Trophoblast cell (in vitro differentiated cells and primary cell): ENCODE measurements around the gene FAM83G.

Experiments
- DNase-seq, 2 donors: peaks; one replicate each; pipeline ENCODE4 v3.0.0-alpha.2; 2016
- H2AFZ ChIP-seq: 2 replicates; pipeline ENCODE4 v1.6.1; 2013; ENCODE audit warnings: low read length, moderate library complexity, mild to moderate bottlenecking; ENCODE audit not compliant: insufficient read depth, poor library complexity
- H2AK5ac ChIP-seq: 2 replicates; pipeline ENCODE4 v1.6.1; 2013; ENCODE audit warnings: mild to moderate bottlenecking, low read length
- H2BK120ac ChIP-seq: 2 replicates; pipeline ENCODE4 v1.6.1; 2013; ENCODE audit warnings: low read length, mild to moderate bottlenecking, moderate library complexity; ENCODE audit not compliant: insufficient read depth, poor library complexity
- H2BK12ac ChIP-seq: 2 replicates; pipeline ENCODE4 v1.6.1; 2013; ENCODE audit warnings: mild to moderate bottlenecking, low read length, moderate library complexity
- H2BK5ac ChIP-seq: 2 replicates; pipeline ENCODE4 v1.6.1; 2013; ENCODE audit warnings: low read length, low read depth, moderate library complexity, mild to moderate bottlenecking; ENCODE audit not compliant: poor library complexity
- H3K14ac ChIP-seq: 2 replicates; pipeline ENCODE4 v1.6.1; 2013; ENCODE audit warnings: mild to moderate bottlenecking, low read length
- H3K18ac ChIP-seq: 2 replicates; pipeline ENCODE4 v1.6.1; 2013; ENCODE audit warnings: mild to moderate bottlenecking, low read length
- H3K23ac ChIP-seq: 2 replicates; pipeline ENCODE4 v1.6.1; 2013; ENCODE audit warnings: low read length
- H3K27ac ChIP-seq: 2 replicates; pipeline ENCODE4 v1.5.1; 2013; ENCODE audit warnings: low read depth, mild to moderate bottlenecking, inconsistent platforms, low read length, moderate library complexity
- H3K27me3 ChIP-seq: 2 replicates; pipeline ENCODE4 v1.6.1; 2013; ENCODE audit warnings: inconsistent platforms, mild to moderate bottlenecking, low read length, moderate library complexity; ENCODE audit not compliant: insufficient read depth
- H3K36me3 ChIP-seq, 2 experiments: 1 replicate in 1 of 2; 2 replicates in 1 of 2; pipeline ENCODE4 v1.6.1; 2013; ENCODE audit warnings: low read length in 2 of 2, mild to moderate bottlenecking in 2 of 2, moderate library complexity in 1 of 2; ENCODE audit not compliant: insufficient read depth in 2 of 2, control insufficient read depth in 1 of 2
- H3K4ac ChIP-seq: 2 replicates; pipeline ENCODE4 v1.6.1; 2013; ENCODE audit warnings: low read depth, mild to moderate bottlenecking, low read length, moderate library complexity
- H3K4me1 ChIP-seq, 2 experiments: 1 replicate in 1 of 2; 2 replicates in 1 of 2; pipeline ENCODE4 v1.6.1; 2013; ENCODE audit warnings: low read length in 2 of 2, mild to moderate bottlenecking in 2 of 2, moderate library complexity in 1 of 2; ENCODE audit not compliant: insufficient read depth in 2 of 2, control insufficient read depth in 1 of 2
- H3K4me2 ChIP-seq: 2 replicates; pipeline ENCODE4 v1.6.1; 2013; ENCODE audit warnings: inconsistent platforms, mild to moderate bottlenecking, low read length, moderate library complexity
- H3K4me3 ChIP-seq: 2 replicates; pipeline ENCODE4 v1.5.1; 2013; ENCODE audit warnings: mild to moderate bottlenecking, low read depth, low read length, inconsistent platforms
- H3K79me1 ChIP-seq: one replicate; pipeline ENCODE4 v1.6.1; 2013; ENCODE audit warnings: low read length
- H3K79me2 ChIP-seq: 2 replicates; pipeline ENCODE4 v1.6.1; 2013; ENCODE audit warnings: low read length, mild to moderate bottlenecking; ENCODE audit not compliant: control insufficient read depth, insufficient read depth, poor library complexity
- H3K9ac ChIP-seq: 2 replicates; pipeline ENCODE4 v1.6.1; 2013; ENCODE audit warnings: mild to moderate bottlenecking, low read length
- H3K9me3 ChIP-seq: 2 replicates; pipeline ENCODE4 v1.6.1; 2013; ENCODE audit warnings: low read depth, mild to moderate bottlenecking, control low read depth, inconsistent platforms, low read length; ENCODE audit not compliant: insufficient read depth
- H4K12ac ChIP-seq: 2 replicates; pipeline ENCODE4 v1.6.1; 2013; ENCODE audit warnings: low read depth, mild to moderate bottlenecking, low read length, moderate library complexity
- H4K8ac ChIP-seq: 2 replicates; pipeline ENCODE4 v1.6.1; 2013; ENCODE audit warnings: low read depth, mild to moderate bottlenecking, low read length, moderate library complexity
- H4K91ac ChIP-seq: one replicate; pipeline ENCODE4 v1.6.1; 2013; ENCODE audit warnings: low read depth, mild to moderate bottlenecking, low read length, moderate library complexity
- WGBS: extraction: QIAGEN DNeasy Blood & Tissue Kit; methylation state at CpG from one replicate; pipeline ENCODE4 v1.1.7; 2013; ENCODE audit warnings: missing lambda C conversion rate; ENCODE audit not compliant: insufficient read length, insufficient coverage; ENCODE audit errors: extremely low coverage; 5-methylcytosine and 5-hydroxymethylcytosine counted together

Gene FAM83G

GRCh38 chr17:19017401-19017800 lies 12.8 kb upstream of the FAM83G start:
- Histone ChIP-seq H4K8ac (no peak overlapping the region), H3K27me3 (no peaks in the 10 kb centered on the region), H3K9me3 (no peaks in the 10 kb centered on the region), H2BK5ac (no peak overlapping the region), H2BK120ac (no peak overlapping the region), H4K12ac (no peak overlapping the region), H3K4me3 (no peak overlapping the region), H3K4ac (no peak overlapping the region), H3K14ac (no peak overlapping the region), H3K18ac (no peak overlapping the region), H2AFZ (no peak overlapping the region), H3K79me2 (no peaks in the 10 kb centered on the region), H4K91ac (no peak overlapping the region), H3K79me1 (no peaks in the 10 kb centered on the region), H2BK12ac (no peak overlapping the region), H2AK5ac (no peak overlapping the region), H3K36me3 (no peaks in the 10 kb centered on the region), H3K4me1 (peaks cover 0 to 2% of the 10 kb centered on the region in 2 experiments), H3K4me2 (no peak overlapping the region), H3K23ac (no peak overlapping the region), H3K9ac (no peak overlapping the region), H3K27ac (no peak overlapping the region)
- DNase-seq: no peak
- no CpG with 5 or more reads among the region's 12 CpGs for WGBS

- H2BK120ac ChIP-seq: no peak overlapping the region
- H3K27me3 ChIP-seq: no peaks in the 10 kb centered on the region
- peaks cover 0 to 2% of the 10 kb centered on the region in 2 experiments for H3K4me1 ChIP-seq
- no peak overlapping the region for H3K23ac ChIP-seq
- no peak overlapping the region for H3K4me2 ChIP-seq
- H2BK5ac ChIP-seq: no peak overlapping the region
- no CpG with 5 or more reads among the region's 7 CpGs for WGBS
- no peak for DNase-seq
- no peak overlapping the region for H4K8ac ChIP-seq
- no peak overlapping the region for H3K27ac ChIP-seq
- H2AK5ac ChIP-seq: no peak overlapping the region
- no peak overlapping the region for H3K18ac ChIP-seq
- no peak overlapping the region for H3K14ac ChIP-seq
- H3K4ac ChIP-seq: no peak overlapping the region
- H3K79me2 ChIP-seq: no peaks in the 10 kb centered on the region
- H3K9ac ChIP-seq: no peak overlapping the region
- H2AFZ ChIP-seq: no peak overlapping the region
- H4K12ac ChIP-seq: no peak overlapping the region
- no peak overlapping the region for H4K91ac ChIP-seq
- H3K4me3 ChIP-seq: no peak overlapping the region
- no peaks in the 10 kb centered on the region for H3K79me1 ChIP-seq
- no peaks in the 10 kb centered on the region for H3K9me3 ChIP-seq
- H2BK12ac ChIP-seq: no peak overlapping the region
- H3K36me3 ChIP-seq: no peaks in the 10 kb centered on the region
Observed at GRCh38 chr17:19016881-19017280, 12.3 kb upstream of the FAM83G start.

GRCh38 chr17:19016297-19016696 lies 11.7 kb upstream of the FAM83G start:
- Histone ChIP-seq H3K79me1 (peaks cover 2% of the 10 kb centered on the region), H3K79me2 (no peaks in the 10 kb centered on the region), H3K4me1 (peaks cover 2 to 4% of the 10 kb centered on the region in 2 experiments), H2AFZ (no peak overlapping the region), H4K91ac (no peak overlapping the region), H3K14ac (no peak overlapping the region), H3K4ac (no peak overlapping the region), H3K27ac (no peak overlapping the region), H2BK12ac (no peak overlapping the region), H3K18ac (no peak overlapping the region), H3K9me3 (no peaks in the 10 kb centered on the region), H2BK120ac (no peak overlapping the region), H4K12ac (no peak overlapping the region), H3K23ac (no peak overlapping the region), H3K9ac (no peak overlapping the region), H2BK5ac (no peak overlapping the region), H3K4me3 (no peak overlapping the region), H4K8ac (no peak overlapping the region), H3K36me3 (no peaks in the 10 kb centered on the region), H3K27me3 (no peaks in the 10 kb centered on the region), H3K4me2 (no peak overlapping the region), H2AK5ac (no peak overlapping the region)
- DNase-seq: no peak
- WGBS: no CpG with 5 or more reads among the region's 8 CpGs

- Histone ChIP-seq H3K36me3 (no peaks in the 10 kb centered on the region), H2AFZ (no peak overlapping the region), H4K8ac (no peak overlapping the region), H3K23ac (no peak overlapping the region), H3K79me2 (no peaks in the 10 kb centered on the region), H3K18ac (no peak overlapping the region), H3K9ac (no peak overlapping the region), H4K12ac (no peak overlapping the region), H3K4me3 (no peak overlapping the region), H3K14ac (no peak overlapping the region), H3K4me2 (no peak overlapping the region), H3K79me1 (peaks cover 4% of the 10 kb centered on the region), H3K4me1 (peaks cover 8 to 9% of the 10 kb centered on the region in 2 experiments), H2BK12ac (no peak overlapping the region), H3K27me3 (no peaks in the 10 kb centered on the region), H2BK120ac (no peak overlapping the region), H2BK5ac (no peak overlapping the region), H2AK5ac (no peak overlapping the region), H3K27ac (no peak overlapping the region), H4K91ac (no peak overlapping the region), H3K4ac (no peak overlapping the region), H3K9me3 (no peaks in the 10 kb centered on the region)
- no CpG with 5 or more reads among the region's 7 CpGs for WGBS
- DNase-seq: no peak
Observed at GRCh38 chr17:19015428-19015827, 10.9 kb upstream of the FAM83G start.
